ENCODE measurements around the gene ARF4.

ARF4 gene

DNA sequence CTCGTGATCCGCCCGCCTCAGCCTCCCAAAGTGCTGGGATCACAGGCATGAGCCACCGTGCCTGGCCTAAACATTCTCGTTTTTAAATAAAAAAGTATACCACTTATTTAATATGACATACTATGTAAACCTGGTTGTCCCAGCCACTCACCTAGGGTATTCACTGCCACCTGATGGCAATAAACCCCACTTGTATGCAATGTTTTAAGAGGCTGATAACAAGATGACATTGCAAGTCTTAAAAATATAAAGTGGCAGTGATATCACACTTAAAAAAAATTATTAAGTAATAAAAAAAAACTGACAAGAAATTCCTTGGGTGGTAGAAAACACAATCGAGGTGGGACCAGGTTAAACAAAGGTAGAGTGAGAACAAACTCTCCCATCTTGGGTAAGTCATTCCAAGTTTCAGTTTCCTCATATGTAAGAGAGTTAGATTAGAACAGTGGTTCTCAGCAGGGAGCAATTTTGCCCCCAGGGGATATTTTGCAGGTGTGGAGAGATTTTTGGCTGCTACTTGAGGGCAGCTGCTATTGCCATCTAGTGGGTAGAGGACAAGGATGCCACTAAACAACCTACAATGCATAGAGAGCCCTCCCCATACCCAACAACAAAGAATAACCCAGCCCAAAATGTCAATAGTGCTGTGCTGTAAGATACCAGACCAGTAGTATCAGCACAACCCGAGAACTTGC lies 14.5 kb downstream of the ARF4 start:
- Histone ChIP-seq H3K9ac (ENCODE audit: low read length) (no peak overlapping the region), H3K27ac (ENCODE audit: low read depth, low read length) (no peak overlapping the region), H3K4me1 (ENCODE audit: control insufficient read depth, insufficient read depth, low read length) (no peaks in the 10 kb centered on the region), H3K4me3 (ENCODE audit: low read depth, low read length) (no peak overlapping the region), H3K27me3 (ENCODE audit: control insufficient read depth, insufficient read depth, low read length) (no peaks in the 10 kb centered on the region), H3K36me3 (ENCODE audit: control insufficient read depth, insufficient read depth, low read length) (peaks cover 71% of the 10 kb centered on the region), H3K9me3 (ENCODE audit: control insufficient read depth, insufficient read depth, low read depth, low read length) (no peaks in the 10 kb centered on the region)

GRCh38 chr3:57577801-57578200 lies 19.3 kb downstream of the ARF4 start:
- Histone ChIP-seq H3K27me3 (ENCODE audit: control insufficient read depth, insufficient read depth, low read length) (no peaks in the 10 kb centered on the region), H3K4me3 (ENCODE audit: low read depth, low read length) (no peak overlapping the region), H3K9ac (ENCODE audit: low read length) (no peak overlapping the region), H3K9me3 (ENCODE audit: control insufficient read depth, insufficient read depth, low read depth, low read length) (no peaks in the 10 kb centered on the region), H3K27ac (ENCODE audit: low read depth, low read length) (no peak overlapping the region), H3K4me1 (ENCODE audit: control insufficient read depth, insufficient read depth, low read length) (no peaks in the 10 kb centered on the region), H3K36me3 (ENCODE audit: control insufficient read depth, insufficient read depth, low read length) (peaks cover 92% of the 10 kb centered on the region)

- H3K4me1 ChIP-seq (ENCODE audit: control insufficient read depth, insufficient read depth, low read length), result no peaks in the 10 kb centered on the region
- no peaks in the 10 kb centered on the region for H3K9me3 ChIP-seq (ENCODE audit: control insufficient read depth, insufficient read depth, low read depth, low read length)
- H3K4me3 ChIP-seq (ENCODE audit: low read depth, low read length), result no peak overlapping the region
- H3K27ac ChIP-seq (ENCODE audit: low read depth, low read length), result no peak overlapping the region
- no peak overlapping the region for H3K9ac ChIP-seq (ENCODE audit: low read length)
- H3K27me3 ChIP-seq (ENCODE audit: control insufficient read depth, insufficient read depth, low read length), result no peaks in the 10 kb centered on the region
- peaks cover 92% of the 10 kb centered on the region for H3K36me3 ChIP-seq (ENCODE audit: control insufficient read depth, insufficient read depth, low read length)
Measured at GRCh38 chr3:57575966-57576626, 21.0 kb downstream of the ARF4 start.

- H3K4me3 ChIP-seq (ENCODE audit: low read depth, low read length), result no peak overlapping the region
- no peak overlapping the region for H3K9ac ChIP-seq (ENCODE audit: low read length)
- H3K4me1 ChIP-seq (ENCODE audit: control insufficient read depth, insufficient read depth, low read length), result no peaks in the 10 kb centered on the region
- H3K27me3 ChIP-seq (ENCODE audit: control insufficient read depth, insufficient read depth, low read length), result no peaks in the 10 kb centered on the region
- no peak overlapping the region for H3K27ac ChIP-seq (ENCODE audit: low read depth, low read length)
- H3K9me3 ChIP-seq (ENCODE audit: control insufficient read depth, insufficient read depth, low read depth, low read length), result no peaks in the 10 kb centered on the region
- H3K36me3 ChIP-seq (ENCODE audit: control insufficient read depth, insufficient read depth, low read length), result peaks cover 65% of the 10 kb centered on the region
Measured at GRCh38 chr3:57572096-57572495, 25.0 kb downstream of the ARF4 start.

- Histone ChIP-seq H3K4me3 (ENCODE audit: low read depth, low read length) (no peak overlapping the region), H3K9me3 (ENCODE audit: control insufficient read depth, insufficient read depth, low read depth, low read length) (no peaks in the 10 kb centered on the region), H3K36me3 (ENCODE audit: control insufficient read depth, insufficient read depth, low read length) (peaks cover 60% of the 10 kb centered on the region), H3K4me1 (ENCODE audit: control insufficient read depth, insufficient read depth, low read length) (no peaks in the 10 kb centered on the region), H3K9ac (ENCODE audit: low read length) (no peak overlapping the region), H3K27me3 (ENCODE audit: control insufficient read depth, insufficient read depth, low read length) (no peaks in the 10 kb centered on the region), H3K27ac (ENCODE audit: low read depth, low read length) (no peak overlapping the region)
Measured at GRCh38 chr3:57570878-57571277, 26.3 kb downstream of the ARF4 start.

DNA sequence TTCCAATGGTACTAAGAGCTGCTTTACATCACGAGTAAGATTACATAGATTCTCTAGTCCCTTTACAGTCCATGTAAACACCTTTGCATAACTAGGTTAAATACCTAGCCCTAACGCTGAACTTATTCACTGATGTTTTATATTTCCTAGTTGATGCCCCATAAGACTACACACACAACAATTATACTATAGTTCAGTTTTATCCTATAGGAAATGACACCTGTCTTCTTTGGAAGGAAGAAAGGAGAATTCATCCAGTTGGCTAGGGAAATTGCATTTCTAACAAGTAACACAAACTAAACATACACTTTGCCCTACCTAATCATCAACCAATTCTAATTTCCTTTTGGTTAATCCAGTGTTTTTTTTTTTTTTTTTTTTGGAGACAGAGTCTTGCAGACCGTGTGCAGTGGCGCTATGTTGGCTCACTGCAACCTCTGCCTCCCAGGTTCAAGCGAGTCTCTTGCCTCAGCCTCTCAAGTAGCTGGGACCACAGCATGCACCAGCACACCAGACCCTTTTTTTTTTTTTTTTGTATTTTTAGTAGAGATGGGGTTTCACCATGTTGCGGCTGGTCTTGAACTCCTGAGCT lies 27.2 kb downstream of the ARF4 start:
- Histone ChIP-seq H3K9ac (ENCODE audit: low read length) (no peak overlapping the region), H3K4me3 (ENCODE audit: low read depth, low read length) (no peak overlapping the region), H3K4me1 (ENCODE audit: control insufficient read depth, insufficient read depth, low read length) (no peaks in the 10 kb centered on the region), H3K9me3 (ENCODE audit: control insufficient read depth, insufficient read depth, low read depth, low read length) (no peaks in the 10 kb centered on the region), H3K27me3 (ENCODE audit: control insufficient read depth, insufficient read depth, low read length) (no peaks in the 10 kb centered on the region), H3K36me3 (ENCODE audit: control insufficient read depth, insufficient read depth, low read length) (peaks cover 52% of the 10 kb centered on the region), H3K27ac (ENCODE audit: low read depth, low read length) (no peak overlapping the region)

DNA sequence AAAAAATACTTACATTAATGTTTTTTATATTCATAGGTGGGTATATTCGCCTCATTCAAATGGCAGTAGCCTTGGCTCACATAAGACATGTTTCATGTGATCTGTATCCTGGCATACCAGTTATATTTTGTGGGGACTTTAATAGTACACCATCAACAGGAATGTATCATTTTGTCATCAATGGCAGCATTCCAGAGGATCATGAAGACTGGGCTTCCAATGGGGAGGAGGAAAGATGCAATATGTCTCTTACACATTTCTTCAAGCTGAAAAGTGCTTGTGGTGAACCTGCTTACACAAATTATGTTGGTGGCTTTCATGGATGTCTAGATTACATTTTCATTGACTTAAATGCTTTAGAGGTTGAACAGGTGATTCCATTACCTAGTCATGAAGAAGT lies 37.6 kb downstream of the ARF4 start:
- Histone ChIP-seq H3K36me3 (ENCODE audit: control insufficient read depth, insufficient read depth, low read length) (peaks cover 16% of the 10 kb centered on the region), H3K4me3 (ENCODE audit: low read depth, low read length) (no peak overlapping the region), H3K9ac (ENCODE audit: low read length) (no peak overlapping the region)

GRCh38 chr3:57557085-57557537 lies 40.0 kb downstream of the ARF4 start:
- H3K36me3 ChIP-seq (ENCODE audit: control insufficient read depth, insufficient read depth, low read length), result peaks cover 14% of the 10 kb centered on the region
- no peaks in the 10 kb centered on the region; the same call in 1 of the 2 replicates for H3K27me3 ChIP-seq (ENCODE audit: control insufficient read depth, insufficient read depth, low read length)
- no peaks in the 10 kb centered on the region for H3K9me3 ChIP-seq (ENCODE audit: control insufficient read depth, insufficient read depth, low read depth, low read length)
- peak overlapping the region; percentile 90 for H3K4me3 ChIP-seq (ENCODE audit: low read depth, low read length)
- 0 out of 2 replicates have a peak, but pooled peaks cover 6% of the 10 kb centered on the region for H3K4me1 ChIP-seq (ENCODE audit: control insufficient read depth, insufficient read depth, low read length)
- no peak overlapping the region for H3K27ac ChIP-seq (ENCODE audit: low read depth, low read length)
- peak overlapping the region; percentile 89 for H3K9ac ChIP-seq (ENCODE audit: low read length)

More for the DNA sequence above, 37.6 kb downstream of the ARF4 start:
- Histone ChIP-seq H3K27ac (ENCODE audit: low read depth, low read length) (no peak overlapping the region), H3K27me3 (ENCODE audit: control insufficient read depth, insufficient read depth, low read length) (no peaks in the 10 kb centered on the region; the same call in 1 of the 2 replicates), H3K4me1 (ENCODE audit: control insufficient read depth, insufficient read depth, low read length) (0 out of 2 replicates have a peak, but pooled peaks cover 6% of the 10 kb centered on the region), H3K9me3 (ENCODE audit: control insufficient read depth, insufficient read depth, low read depth, low read length) (no peaks in the 10 kb centered on the region)

GRCh38 chr3:57556459-57557084 lies 40.6 kb downstream of the ARF4 start:
- no peaks in the 10 kb centered on the region for H3K9me3 ChIP-seq (ENCODE audit: control insufficient read depth, insufficient read depth, low read depth, low read length)
- peaks cover 13% of the 10 kb centered on the region for H3K36me3 ChIP-seq (ENCODE audit: control insufficient read depth, insufficient read depth, low read length)
- H3K27me3 ChIP-seq (ENCODE audit: control insufficient read depth, insufficient read depth, low read length), result no peaks in the 10 kb centered on the region; the same call in 1 of the 2 replicates
- H3K9ac ChIP-seq (ENCODE audit: low read length), result peak overlapping the region; percentile 89
- 0 out of 2 replicates have a peak, but pooled peaks cover 6% of the 10 kb centered on the region for H3K4me1 ChIP-seq (ENCODE audit: control insufficient read depth, insufficient read depth, low read length)
- peak overlapping the region; percentile 93; the same call in 1 of the 2 replicates for H3K27ac ChIP-seq (ENCODE audit: low read depth, low read length)
- H3K4me3 ChIP-seq (ENCODE audit: low read depth, low read length), result peak overlapping the region; percentile 90

DNA sequence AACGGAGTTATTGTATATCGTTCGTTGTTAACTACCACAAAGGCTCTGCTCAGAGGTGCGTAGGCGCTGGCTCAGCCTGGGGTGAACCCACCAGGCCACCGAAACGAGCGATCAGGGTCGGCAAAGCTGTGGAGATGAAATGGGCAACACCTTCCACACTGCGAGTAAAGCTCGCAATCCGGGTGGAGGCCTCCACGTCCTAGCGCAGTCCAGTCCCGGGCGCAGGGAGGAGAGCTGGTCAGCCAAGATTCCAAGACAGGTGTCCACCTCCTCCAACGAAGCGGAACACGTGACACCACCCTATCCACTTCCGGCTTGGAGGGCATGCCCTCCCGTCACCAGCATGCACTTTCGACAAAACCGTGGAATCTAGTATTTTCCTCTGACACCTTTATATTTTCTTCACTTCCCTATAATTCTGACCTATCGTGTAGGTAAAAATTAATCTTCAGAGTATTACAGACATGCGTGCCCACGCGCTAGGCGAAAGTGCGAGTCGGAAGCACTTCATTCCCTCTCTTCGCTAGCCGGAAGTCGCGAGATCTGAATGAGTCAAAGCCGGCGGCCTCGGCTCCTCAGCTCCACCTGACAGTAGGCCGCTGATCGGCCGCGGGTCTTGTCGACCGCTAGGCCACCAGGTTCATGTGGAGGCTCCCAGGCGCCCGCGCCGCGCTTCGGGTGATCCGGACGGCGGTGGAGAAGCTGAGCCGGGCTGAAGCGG lies 41.2 kb downstream of the ARF4 start, which contains the start of gene PDE12:
Gene PDE12 (plus strand): TSS at position 537 of the 721 bp plus-strand sequence. CDS start 106 bp downstream, at position 643.
- 0 out of 2 replicates have a peak, but pooled peaks cover 6% of the 10 kb centered on the region for H3K4me1 ChIP-seq (ENCODE audit: control insufficient read depth, insufficient read depth, low read length)
- peak within 1 kb of the TSS; percentile 89 for H3K9ac ChIP-seq (ENCODE audit: low read length)
- H3K4me3 ChIP-seq (ENCODE audit: low read depth, low read length), result peak within 1 kb of the TSS; percentile 90
- peak within 1 kb of the TSS; percentile 93 for H3K27ac ChIP-seq (ENCODE audit: low read depth, low read length)
- peaks cover 12% of the 10 kb centered on the region for H3K36me3 ChIP-seq (ENCODE audit: control insufficient read depth, insufficient read depth, low read length)
- H3K27me3 ChIP-seq (ENCODE audit: control insufficient read depth, insufficient read depth, low read length), result no peaks in the 10 kb centered on the region; the same call in 1 of the 2 replicates
- no peaks in the 10 kb centered on the region for H3K9me3 ChIP-seq (ENCODE audit: control insufficient read depth, insufficient read depth, low read depth, low read length)

Data from HUES6 (cell line).